NCI-H510A treated with DMSO at 0.1 percent for 48 hours (cell line): ENCODE data around the gene LPAR1.

Source experiments
- DNase-seq: peaks from one replicate; lab custom pipeline; 2025; lab: John Stamatoyannopoulos, UW

LPAR1 gene

GRCh38 chr9:110918316-110919049 lies 119.8 kb downstream of the LPAR1 start:
- no peak for DNase-seq

GRCh38 chr9:110916403-110916802 lies 121.9 kb downstream of the LPAR1 start:
- DNase-seq: no peak

GRCh38 chr9:110912419-110913291 lies 125.6 kb downstream of the LPAR1 start:
- DNase-seq: no peak

GRCh38 chr9:110911659-110912418 lies 126.4 kb downstream of the LPAR1 start:
- DNase-seq: no peak

GRCh38 chr9:110908894-110909293 lies 129.4 kb downstream of the LPAR1 start:
- no peak for DNase-seq

- DNase-seq: no peak
Measured at GRCh38 chr9:110900917-110901316, 137.4 kb downstream of the LPAR1 start.

GRCh38 chr9:110900456-110900855 lies 137.8 kb downstream of the LPAR1 start:
- DNase-seq: no peak

GRCh38 chr9:110898866-110899265 lies 139.4 kb downstream of the LPAR1 start:
- DNase-seq: no peak

GRCh38 chr9:110898358-110898757 lies 139.9 kb downstream of the LPAR1 start:
- DNase-seq: no peak

- DNase-seq: no peak
Measured at GRCh38 chr9:110897943-110898342, 140.3 kb downstream of the LPAR1 start.

- DNase-seq: no peak
Measured at GRCh38 chr9:110895147-110895905, 142.9 kb downstream of the LPAR1 start.

- DNase-seq: no peak
Measured at GRCh38 chr9:110894731-110895130, 143.5 kb downstream of the LPAR1 start.

- DNase-seq: no peak
Measured at GRCh38 chr9:110892689-110893088, 145.6 kb downstream of the LPAR1 start.

GRCh38 chr9:110891760-110892159 lies 146.5 kb downstream of the LPAR1 start:
- no peak for DNase-seq

- no peak for DNase-seq
Measured at GRCh38 chr9:110890416-110890815, 147.9 kb downstream of the LPAR1 start.

- no peak for DNase-seq
Measured at GRCh38 chr9:110887276-110887675, 151.0 kb downstream of the LPAR1 start.

GRCh38 chr9:110886832-110887231 lies 151.4 kb downstream of the LPAR1 start:
- no peak for DNase-seq

GRCh38 chr9:110880189-110880588 lies 158.1 kb downstream of the LPAR1 start:
- no peak for DNase-seq

- DNase-seq: no peak
Measured at GRCh38 chr9:110877374-110877773, 160.9 kb downstream of the LPAR1 start.

GRCh38 chr9:110876929-110877328 lies 161.3 kb downstream of the LPAR1 start:
- no peak for DNase-seq

- no peak for DNase-seq
Measured at GRCh38 chr9:110874963-110875674, 163.2 kb downstream of the LPAR1 start.
